ENCODE measurements around the gene TBC1D14. TPM values are rescaled to one million over a fixed set of nuclear protein-coding genes. Genes with fewer than 3 reads are reported as not detected.

The TBC1D14 gene
- total and polyA plus RNA-seq, 2 of the 8 experiments (the other 6 are each of a cell fraction or from before 2014, with no cell fraction given): 45.6 to 48.2 TPM

DNA sequence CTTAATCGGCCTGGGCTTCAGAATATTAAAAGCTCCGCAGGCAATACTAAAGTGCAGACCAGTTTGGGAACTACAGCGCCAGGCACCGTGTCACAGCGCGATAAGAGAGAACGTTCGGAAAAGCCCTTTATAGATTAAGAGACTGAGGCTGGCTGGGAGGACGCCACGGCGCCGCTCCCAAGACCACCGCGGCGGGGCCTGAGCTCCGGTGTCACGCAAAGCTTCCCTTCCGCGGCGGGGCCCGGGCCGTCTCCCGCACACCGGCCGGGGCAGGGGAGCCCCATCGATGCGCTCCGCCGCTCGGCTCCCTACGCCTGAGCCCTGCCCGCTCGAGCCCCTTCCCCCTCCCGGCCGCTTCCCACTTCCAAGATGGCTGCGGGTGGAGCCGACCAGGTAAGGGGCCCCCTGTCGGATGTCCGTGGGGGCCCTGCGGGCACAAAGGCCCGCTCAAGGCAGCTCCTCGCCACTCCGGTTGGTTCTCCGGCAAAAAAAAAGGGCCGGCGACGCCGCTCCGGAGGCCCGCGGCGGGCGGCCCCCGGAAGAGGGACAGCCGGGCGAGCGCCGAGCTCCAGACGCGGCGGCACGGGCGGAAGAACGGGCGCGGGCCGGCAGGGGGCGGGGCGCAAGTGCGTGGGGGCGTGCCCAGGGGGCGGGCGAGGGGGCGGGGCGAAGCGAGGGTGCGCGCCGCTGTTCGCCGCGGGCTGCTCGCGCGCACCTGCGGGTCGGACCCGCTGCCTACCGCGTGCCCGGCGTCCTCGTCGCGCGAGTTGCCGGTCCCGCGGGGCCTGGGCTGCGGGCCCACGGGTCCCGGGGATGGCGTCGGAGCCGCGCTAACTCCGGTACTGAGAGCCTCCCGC is at the start of gene TBC1D14 (continued):
- TF ChIP-seq USF2 (IDR thresholded peaks at IDR 0.05; ENCODE audit: low read length) (no peak), RNF2 (IDR thresholded peaks at IDR 0.05; ENCODE audit: borderline replicate concordance, low read depth, low read length, missing control alignments, poor library complexity, severe bottlenecking) (no peak), KDM1A (IDR thresholded peaks at IDR 0.05; ENCODE audit: borderline replicate concordance, low read length) (no peak), SP2 (IDR thresholded peaks at IDR 0.05; ENCODE audit: low read length) (no peak), KDM5A (IDR thresholded peaks at IDR 0.05; ENCODE audit: low read length) (peak; percentile 79), SP1 (IDR thresholded peaks at IDR 0.05; ENCODE audit: low read depth, low read length) (peak; percentile 40; the same call in 1 of the 2 replicates), POLR2A (IDR thresholded peaks at IDR 0.05; ENCODE audit: control extremely low read depth in 1 of 2, low read depth in 2 of 2, low read length in 2 of 2) (peak in 1 of 2 experiments; percentile 70; a peak in 2 of 3 replicates), BACH1 (IDR thresholded peaks at IDR 0.05; ENCODE audit: low read length) (peak; percentile 67), FOSL1 (IDR thresholded peaks at IDR 0.05; ENCODE audit: insufficient read depth, low read depth, low read length) (no peak), SIN3A (conservative IDR thresholded peaks at IDR 0.05 in 1 of 2, IDR thresholded peaks at IDR 0.05 in 1 of 2; ENCODE audit: low read depth in 1 of 2, low read length in 2 of 2) (peak in 1 of 2 experiments; percentile 69; a peak in 1 of 4 replicates), GABPA (IDR thresholded peaks at IDR 0.05; ENCODE audit: borderline replicate concordance, insufficient read depth, low read length) (peak; percentile 34; the same call in 1 of the 2 replicates), CTBP2 (IDR thresholded peaks at IDR 0.05; ENCODE audit: borderline replicate concordance, insufficient read depth, insufficient read length, low read length) (no peak), EGR1 (IDR thresholded peaks at IDR 0.05; ENCODE audit: borderline replicate concordance, low read depth, low read length) (0 out of 2 replicates have a peak, but pooled peaks have one; percentile 2), CREB1 (IDR thresholded peaks at IDR 0.05) (peak; percentile 44), BCL11A (IDR thresholded peaks at IDR 0.05; ENCODE audit: low read depth in 2 of 2, low read length in 2 of 2) (no peak), JUND (IDR thresholded peaks at IDR 0.05; ENCODE audit: low read length) (0 out of 2 replicates have a peak, but pooled peaks have one; percentile 22), ZNF274 (IDR thresholded peaks at IDR 0.05; ENCODE audit: borderline replicate concordance, extremely low read depth, low read length) (no peak), TBP (IDR thresholded peaks at IDR 0.05; ENCODE audit: low read depth, low read length) (peak; percentile 79), SP4 (IDR thresholded peaks at IDR 0.05; ENCODE audit: low read length) (no peak), JUN (IDR thresholded peaks at IDR 0.05; ENCODE audit: low read depth, low read length) (no peak), TAF1 (IDR thresholded peaks at IDR 0.05; ENCODE audit: low read depth, low read length) (peak; percentile 95), MAX (IDR thresholded peaks at IDR 0.05) (no peak), YY1 (IDR thresholded peaks at IDR 0.05; ENCODE audit: low read depth, low read length) (peak; percentile 99)
